Bone marrow (tissue), 2 donors: ENCODE measurements around the gene NCBP1.

Source experiments
- DNase-seq, 2 donors: peaks; one replicate each; lab custom pipeline; 2025; lab: John Stamatoyannopoulos, UW

NCBP1 gene

DNA sequence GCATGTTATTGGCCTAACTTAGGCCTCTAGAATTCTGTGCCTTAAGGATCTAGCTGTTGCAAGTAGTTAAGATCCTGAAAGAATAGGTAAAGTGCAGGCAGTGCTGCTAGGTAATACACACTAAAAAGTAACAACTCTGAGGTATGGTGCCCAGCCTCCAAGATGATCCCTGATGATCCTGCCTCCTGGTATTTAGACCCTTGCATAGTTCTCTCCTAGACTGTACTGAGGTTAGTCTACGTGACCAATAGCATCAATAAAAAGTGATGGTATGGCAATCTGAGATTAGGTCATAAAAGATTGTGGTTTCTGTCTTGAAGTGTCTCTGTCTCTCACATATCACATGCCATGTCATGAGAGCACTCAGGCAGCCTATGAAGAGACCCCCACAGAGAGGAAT is 9.7 kb upstream of the NCBP1 start:
- no peak for DNase-seq

DNA sequence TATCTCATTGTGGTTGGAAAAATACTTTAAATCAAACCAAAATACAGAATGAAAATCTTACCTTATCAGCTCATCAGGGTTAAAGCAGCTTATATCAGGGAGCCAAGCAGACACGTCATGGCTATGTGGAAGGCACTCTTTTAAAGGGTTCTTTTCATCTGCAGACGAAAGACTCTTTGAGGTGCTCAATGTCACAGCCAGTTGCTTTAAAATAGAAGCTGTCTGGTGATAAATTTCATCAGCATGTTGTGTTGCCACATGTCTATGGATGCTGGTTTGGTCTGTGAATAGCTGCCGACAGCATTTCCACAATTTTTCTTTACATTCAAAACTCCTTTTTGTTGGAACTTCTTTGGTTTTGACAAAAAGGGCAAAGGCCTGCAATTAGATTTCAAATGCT is 8.0 kb upstream of the NCBP1 start:
- no peak for DNase-seq

DNA sequence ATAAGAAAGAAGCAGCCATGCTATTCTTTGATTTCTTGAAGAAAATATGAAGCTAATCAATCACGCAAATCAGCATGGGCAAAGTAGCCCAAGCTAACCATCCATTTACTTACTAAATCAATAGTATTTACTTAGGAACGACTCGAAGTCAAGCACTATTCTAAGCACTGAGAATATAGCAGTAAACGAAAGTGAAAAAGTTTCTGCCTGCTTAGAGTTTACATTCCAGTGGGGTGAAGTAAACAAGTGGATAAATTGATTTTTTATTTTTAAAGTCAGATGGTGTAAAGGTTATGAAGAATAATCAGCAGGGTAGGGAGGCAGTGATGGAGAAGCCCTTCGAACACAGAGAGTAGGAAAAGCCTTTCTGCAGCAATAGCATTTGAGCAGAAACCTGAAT is 6.0 kb upstream of the NCBP1 start:
- DNase-seq: no peak

DNA sequence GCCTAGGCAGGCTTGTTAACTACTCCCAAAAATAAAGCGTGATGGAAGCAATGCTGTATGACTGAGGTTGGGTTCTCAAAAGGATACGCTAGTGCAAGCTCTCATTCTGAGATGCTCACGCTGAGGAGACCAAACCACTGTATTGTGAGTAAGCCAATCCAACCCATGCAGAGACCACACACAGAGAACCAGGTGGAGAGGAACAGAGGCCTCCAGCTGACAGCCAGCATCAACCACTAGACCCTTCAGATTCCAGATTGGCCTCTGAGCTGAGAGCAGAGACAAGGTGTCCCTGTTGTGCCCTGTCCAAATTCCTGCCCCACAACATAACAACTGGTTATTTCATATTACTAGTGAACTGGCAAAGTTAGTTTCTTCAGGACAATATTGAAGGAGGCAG is 5.0 kb upstream of the NCBP1 start:
- DNase-seq: no peak

DNA sequence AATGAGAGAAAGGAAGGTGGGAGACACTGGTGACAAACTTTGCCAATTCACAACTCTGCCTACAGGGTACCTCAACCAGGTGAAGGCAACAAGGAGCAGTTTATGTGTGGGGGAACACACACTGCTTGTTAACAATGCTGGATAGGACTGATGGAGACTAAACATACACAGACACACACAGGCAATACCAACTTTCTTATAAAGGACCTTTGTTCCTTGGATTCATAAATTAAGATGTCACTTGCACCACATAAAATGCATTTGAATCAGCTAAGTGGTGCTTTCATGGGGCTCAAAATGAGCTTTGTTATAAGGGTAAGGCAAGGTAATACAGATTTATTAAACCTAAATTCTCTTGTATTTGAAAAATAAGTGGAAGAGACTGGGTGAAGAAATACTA is 4.5 kb upstream of the NCBP1 start:
- no peak for DNase-seq

DNA sequence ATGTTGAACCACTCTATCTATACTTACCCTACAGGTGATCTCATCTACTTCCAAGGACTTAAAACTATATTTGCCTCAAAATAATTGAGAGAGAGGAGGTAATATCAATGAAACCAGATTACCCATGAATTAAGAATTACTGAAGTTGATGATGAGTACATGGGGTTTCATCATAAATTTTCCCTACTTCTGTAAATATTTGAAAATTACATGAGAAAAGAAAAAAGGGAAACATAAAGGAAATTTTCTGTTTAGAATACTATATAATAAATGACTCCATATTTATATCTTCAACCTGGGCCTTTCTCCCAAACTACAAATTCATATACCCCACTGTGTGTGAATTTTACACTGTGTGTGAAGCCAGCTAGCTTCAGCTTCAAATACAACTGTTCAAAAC is 3.0 kb upstream of the NCBP1 start:
- no peak for DNase-seq

DNA sequence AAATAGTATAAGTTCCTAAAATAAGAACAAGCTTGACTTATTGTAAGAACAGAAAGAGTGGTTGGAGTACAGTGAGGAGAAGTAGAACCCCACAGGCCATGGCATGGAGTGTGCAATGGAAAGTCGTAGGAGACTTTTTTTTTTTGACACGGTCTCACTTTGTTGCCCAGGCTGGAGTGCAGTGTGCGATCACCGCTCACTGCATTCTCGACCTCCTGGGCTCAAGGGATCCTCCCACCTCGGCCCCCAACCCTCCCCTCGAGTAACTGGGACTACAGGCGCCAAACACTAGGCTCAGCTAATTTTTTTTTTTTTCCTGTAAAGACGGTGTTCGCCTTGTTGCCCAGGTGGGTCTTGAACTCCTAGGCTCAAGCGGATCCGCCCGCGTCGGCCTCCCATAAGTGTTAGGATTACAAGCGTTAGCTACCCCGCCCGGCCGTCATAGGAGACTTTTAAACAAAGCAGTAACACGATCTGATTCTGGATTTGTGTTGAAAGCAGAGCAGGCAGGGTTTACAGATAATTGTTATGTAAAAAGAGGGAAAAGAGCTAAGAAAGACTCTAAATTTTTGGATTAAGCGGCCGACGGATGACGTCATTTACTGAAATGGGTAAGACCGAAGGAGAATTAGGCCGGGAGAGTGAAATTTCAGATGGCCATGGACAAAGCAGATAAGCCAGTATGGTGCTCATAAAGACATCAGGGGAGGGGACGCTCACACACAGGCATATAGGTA is 1.2 kb upstream of the NCBP1 start:
- no peak for DNase-seq

DNA sequence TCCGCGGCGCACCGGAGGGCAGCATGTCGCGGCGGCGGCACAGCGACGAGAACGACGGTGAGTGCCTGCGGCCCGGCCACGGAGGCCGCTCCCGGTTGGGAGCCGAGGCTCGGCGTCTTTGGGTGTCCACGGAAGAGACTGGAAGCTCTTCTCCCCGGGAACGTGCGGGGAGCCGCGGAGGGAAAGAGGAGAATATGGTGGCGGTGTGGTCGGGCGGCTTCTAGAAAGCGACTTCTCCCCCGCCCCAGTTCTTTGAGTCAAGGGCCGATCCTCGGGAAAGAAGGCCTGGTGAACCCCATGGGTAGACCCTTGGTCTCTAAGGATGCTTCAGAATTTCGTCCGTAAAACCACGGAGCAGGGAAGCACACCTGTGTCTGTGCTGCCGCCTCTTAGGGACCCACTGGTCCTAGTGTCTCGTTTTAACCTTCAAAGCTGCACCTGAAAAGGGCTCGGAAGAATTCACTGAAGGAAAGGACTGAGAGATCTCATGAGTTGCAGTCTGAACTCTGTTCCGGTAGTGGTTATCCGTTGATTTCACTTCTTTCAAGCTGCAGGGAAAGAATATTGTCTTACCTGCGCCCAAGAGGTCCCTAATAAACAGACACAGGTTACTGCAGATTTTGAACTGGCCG is 354 bp downstream of the NCBP1 start:
- no peak for DNase-seq

DNA sequence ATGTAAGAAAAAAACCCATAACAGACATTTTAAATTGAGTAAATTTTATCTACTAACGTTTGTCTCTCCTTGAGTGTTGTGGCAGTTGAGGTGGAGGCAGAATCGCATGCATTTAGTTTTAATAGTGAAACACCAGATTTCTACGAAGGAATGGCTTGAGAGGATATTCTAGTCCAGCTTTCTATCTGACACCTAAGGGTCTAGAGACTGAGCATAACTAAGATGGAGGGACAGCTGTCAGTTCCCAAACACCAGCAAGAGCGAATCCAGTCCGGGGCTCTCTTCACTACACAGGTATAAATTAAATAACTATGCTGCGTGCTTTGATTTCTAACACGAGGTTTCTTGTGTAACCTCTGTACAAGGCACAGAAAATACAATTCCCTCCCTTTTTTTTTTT is 1.4 kb downstream of the NCBP1 start:
- DNase-seq: no peak

DNA sequence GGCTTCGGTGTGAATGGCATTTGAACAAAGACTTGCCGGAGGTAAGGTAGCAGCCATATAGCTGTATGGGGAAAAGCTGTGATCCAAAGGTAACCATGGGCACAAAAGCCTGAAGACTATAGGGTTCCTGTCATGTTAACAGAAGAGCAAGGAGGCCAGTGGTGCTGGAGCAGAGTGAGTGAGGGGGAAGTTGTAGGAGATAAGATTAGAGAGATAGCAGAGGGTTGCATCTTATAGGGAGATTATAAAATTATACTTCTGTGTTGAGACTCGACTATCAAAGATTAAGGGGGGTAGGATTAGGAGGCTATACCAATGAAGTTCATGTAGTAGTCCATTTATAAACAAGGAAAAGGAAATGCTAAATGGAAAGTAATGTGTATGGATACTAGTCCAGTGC is 3.3 kb downstream of the NCBP1 start:
- no peak for DNase-seq

DNA sequence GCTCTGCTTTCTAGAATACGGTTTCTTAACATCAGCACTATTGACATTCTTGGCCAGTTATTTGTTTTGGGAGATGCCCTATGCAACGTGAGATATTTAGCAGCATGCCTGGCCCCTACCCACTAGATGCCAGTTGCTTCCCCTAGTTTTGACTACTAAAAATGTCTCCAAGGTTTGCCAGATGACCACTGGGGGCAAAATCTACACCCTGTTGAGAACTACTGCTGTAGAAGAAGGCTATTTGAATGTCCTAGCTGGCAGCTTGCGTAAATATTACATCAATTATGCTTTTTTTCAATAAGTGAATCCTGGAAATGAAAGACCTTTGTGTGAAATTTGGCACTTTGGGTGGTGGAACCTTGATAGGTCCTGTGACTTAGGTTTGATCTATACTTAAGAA is 5.0 kb downstream of the NCBP1 start:
- no peak for DNase-seq

DNA sequence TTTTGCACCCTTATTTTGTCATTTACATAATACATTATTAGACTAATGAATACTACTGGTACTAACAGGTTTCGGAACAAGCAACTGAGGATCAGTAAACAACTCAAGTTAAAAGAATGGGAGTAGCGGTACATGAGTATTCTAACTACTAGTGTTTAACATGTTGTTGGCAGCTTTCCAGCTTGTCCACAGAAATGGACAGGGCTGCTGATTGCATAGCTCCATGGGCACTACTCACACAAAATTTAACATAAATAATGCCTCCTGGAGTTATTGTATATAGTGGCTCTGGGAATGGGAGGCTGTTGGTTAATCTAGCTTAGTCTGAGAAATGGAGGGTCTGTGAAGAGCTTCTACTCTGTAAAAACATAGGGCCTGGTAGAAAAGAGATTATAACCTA is 6.7 kb downstream of the NCBP1 start:
- DNase-seq: no peak

DNA sequence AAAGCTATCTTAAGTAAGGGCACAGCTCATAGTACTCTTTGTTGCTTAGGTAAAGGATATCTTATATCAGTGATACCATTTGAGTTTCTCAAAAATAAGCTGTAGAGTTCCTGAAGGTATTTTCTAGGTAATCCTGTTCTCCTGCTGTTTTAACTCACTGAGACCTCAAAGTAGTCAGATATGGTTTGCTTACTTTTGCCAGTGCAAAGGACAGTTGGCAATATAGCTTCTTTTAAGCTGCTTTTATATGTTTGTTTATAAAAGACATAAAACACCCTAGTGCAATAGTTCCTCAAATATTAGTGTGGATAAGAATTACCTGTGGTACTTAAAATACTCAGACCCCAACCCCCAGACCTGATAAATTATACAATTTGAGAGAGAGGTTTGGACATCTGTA is 12.1 kb downstream of the NCBP1 start:
- no peak for DNase-seq

DNA sequence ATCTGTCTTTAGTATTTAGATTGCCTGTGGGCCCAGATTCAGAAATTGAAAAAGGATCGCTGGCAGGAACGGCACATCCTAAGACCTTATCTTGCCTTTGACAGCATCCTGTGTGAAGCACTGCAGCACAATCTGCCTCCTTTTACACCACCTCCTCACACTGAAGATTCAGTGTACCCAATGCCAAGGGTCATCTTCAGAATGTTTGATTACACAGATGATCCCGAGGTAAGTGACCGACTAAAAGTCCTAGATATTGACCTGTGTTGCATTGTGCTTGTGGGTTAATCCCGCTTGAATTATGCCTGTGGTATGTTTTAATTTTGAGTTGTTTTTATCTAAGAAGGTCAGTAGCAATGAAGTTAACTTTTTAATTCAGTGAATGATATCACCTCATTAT is 14.4 kb downstream of the NCBP1 start:
- no peak for DNase-seq

DNA sequence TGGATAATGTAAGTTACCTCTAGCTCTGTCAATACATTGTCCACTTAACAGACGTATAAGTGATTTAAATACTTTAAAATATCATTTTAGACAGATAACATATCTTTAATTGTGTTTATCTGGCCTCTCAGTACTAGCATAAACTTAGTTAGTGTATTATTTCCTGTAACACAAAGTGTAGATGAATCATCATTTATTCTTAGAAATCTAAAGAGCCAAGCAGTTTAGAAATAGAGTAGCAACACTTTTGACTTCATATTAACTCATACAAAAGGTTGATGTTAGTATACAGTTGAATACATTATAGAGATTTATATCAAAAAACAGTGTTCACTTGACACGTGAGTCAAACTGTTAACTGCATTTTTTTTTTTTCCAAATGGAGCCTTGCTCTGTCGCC is 18.0 kb downstream of the NCBP1 start:
- DNase-seq: peak in 1 of 2 donors; percentile 33

DNA sequence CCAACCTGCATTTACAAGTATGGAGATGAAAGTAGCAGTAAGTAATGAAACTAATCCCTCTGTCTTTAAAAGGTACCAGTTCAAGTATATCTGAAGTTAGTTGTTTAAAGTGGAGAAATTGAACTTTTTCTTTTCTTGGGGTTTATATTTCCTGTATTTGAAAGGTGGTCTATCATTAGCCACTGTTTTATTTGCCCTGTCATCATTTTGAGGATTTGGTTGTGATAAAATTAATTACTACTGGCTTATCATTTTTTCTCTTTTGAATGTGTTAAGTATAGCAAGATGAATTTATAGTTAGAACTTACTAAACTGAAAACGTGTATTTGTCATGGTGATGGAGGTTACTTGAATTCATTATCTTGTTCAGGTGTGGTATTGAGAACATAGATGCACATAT is 25.1 kb downstream of the NCBP1 start:
- DNase-seq: no peak

DNA sequence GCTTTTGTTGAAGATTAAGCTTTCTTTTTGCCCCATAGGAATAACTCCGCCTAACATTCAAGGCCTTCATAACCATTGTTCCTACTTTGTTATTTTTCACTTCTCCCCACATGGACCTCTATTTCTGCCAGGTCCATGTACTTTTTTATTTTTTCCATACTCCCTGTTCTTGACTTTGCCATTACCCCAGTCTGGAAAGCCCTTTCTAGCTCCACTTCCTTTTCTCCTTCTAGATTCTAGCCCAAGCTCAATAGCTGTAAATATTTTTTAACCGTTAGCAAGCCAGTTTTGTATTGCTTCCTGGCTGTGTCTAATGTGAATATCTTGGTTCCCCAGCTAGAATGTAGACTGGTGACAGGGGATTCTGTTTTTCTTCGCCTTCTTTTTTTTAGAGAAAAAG is 26.1 kb downstream of the NCBP1 start:
- no peak for DNase-seq

DNA sequence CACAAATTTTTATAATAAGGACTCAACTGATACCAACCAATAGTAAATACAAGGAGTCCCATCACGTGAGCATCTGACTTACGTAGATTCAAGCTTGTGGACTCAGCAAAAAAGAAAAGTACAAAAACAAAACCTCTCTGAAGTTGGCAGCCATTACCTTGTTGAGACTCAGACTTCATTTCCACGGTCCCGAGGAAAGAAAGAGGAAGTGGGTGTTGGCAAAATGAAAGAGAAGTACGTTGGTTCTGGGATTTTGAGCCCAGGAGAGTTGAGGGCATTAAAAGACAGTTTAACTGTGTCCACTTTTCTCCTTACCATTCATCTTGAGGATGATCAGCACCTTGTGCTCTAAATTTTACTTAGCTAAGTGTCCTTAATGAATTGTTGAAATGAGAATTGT is 26.7 kb downstream of the NCBP1 start:
- peak in 1 of 2 donors; percentile 4 for DNase-seq

DNA sequence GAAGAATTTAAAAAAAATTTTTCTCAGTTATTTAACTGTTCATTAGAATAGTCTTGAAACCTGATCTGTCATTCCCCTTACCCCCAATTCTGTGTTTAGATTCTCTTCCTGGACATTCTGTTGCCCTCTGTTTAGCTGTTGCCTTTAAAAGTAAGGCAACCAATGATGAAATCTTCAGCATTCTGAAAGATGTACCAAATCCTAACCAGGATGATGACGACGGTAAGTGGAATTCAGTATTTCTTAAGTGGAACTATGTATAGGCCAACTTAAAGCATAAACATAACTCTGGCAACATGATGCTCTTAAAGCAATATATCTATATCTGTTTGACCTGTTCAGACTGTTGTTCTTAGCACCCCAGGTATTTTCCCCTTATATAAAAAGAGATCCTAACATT is 27.2 kb downstream of the NCBP1 start:
- no peak for DNase-seq

DNA sequence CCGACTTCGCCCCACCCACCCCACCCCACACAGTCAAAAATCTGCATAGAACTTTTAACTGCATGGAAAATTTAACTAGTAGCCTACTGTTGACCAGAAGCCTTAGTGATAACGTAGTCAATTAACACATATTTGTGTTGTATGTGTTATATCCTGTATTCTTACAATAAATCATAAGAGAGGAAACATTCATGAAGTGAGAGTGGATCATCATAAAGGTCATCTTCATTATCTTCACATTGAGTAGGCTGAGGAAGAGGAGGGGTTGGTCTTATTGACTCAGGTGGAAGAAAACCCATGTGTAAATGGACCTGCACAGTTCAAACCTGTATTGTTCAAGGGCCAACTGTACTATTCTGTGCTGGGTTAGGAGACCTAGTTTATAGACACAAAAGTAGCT is 32.1 kb downstream of the NCBP1 start:
- DNase-seq: no peak

DNA sequence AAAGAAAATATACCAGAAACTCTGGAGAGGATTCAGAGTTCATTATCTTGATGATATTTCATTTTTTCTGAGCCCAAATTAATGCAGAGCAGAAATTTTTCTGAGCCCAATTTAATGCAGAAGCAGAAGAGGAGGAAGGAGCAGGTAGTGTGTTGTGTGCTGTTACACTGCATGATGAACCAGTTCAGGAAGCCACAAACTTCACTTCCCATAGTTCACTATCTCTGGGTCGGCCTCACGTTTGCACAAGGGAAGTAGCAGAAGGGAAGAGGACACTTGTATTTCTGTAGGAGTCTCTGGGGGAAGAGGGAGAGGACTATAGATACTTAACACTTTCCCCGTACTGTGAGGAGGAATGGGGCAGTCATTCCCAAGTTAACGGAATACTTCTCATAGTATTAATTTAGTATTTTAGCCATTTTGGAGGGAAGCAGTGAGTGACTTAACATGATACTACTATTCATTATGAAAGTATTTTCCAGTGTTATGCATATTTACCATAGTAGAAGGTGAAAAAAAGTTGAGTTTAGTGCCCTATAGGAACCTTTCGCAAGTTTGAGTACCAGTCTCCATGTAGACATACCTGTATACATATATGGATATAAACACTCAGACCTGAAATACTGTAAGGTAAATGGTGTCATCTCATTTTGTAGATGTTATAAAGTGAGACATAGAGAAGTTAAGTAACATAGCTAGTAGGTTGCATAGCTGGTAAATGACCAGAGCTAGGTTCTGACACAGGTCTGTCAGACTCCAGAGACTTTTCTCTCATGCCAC is 33.5 kb downstream of the NCBP1 start:
- peak in 1 of 2 donors; percentile 13 for DNase-seq

DNA sequence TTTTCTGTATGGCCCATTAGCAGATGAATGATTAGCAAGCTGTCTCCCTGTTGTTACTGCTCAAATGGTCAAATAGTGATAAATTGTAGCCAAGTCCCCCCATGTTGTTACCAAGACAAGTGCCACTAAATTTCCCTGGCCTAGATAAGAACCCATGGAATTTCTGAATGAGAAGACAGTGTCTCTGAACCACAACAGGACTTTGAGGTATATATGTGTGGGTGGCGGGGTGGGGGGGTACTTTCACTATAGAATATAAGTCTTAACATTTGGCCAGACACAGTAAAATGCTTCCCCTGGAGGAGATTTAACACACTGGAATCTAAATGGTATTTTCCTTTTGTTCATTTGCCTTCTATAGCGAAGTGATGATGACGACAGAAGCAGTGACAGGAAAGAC is 34.9 kb downstream of the NCBP1 start:
- no peak for DNase-seq

DNA sequence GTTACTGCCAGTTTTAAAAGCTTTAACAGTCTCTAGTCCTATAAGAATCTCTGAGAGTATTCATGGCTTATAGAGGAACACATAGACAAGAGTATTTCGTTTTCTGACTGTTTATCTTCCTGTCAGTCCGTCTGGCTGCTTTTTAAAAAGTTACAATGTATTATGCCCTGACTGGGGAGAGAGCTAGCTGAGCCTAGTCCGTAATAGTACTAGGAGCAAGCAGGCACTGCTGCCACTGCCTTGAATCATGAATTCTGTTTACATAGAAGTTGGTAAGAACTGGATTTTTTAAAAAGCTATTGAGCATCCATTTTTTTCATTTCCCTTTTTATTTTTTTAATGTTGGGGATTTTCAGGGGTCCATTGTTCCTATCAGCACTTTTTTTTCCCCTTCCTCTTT is 37.0 kb downstream of the NCBP1 start:
- no peak for DNase-seq
